Measurements from ENCODE around the gene MTMR12.
"Not testable (repeated sequence)": the region's sequence is repeated elsewhere in the genome, so short reads cannot be mapped to it uniquely, and the experiment has no call there.

MTMR12 gene

GRCh38 chr5:32295966-32296772 is 16.6 kb downstream of the MTMR12 start:
- not testable (repeated sequence) for DNase-seq

- DNase-seq = no peak
These were observed 21.1 kb downstream of the MTMR12 start for GRCh38 chr5:32291591-32291990.

DNA sequence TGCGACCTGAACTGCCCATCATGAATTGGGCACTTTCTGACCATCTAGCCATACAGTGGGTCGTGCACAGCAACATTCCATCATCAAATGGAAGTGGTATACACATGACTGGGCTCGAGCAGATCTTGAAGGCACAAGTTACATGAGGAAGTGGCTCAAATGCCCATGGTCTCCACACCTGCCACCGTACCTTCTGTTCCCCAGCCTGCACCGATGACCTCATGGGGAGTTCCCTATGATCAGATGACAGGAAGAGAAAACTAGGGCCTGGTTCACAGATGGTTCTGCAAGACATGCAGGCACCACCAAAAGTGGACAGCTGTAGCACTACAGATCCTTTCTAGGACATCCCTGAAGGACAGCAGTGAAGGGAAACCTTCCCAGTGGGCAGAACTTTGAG is 21.8 kb downstream of the MTMR12 start:
- DNase-seq = no peak

DNA sequence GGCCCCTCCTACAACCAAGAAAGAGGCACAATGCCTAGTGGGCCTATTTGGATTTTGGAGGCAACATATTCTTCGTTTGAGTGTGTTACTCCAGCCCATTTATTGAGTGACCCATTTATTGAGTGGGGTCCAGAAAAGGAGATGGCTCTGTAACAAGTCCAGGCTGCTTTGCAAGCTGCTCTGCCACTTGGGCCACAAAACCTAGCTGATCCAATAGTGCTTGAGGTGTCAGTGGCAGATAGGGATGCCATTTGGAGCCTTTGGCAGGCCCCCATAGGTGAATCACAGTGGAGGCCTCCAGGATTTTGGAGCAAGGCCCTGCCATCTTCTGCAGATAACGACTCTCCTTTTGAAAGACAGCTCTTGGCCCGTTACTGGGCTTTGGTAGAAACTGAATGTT is 22.2 kb downstream of the MTMR12 start:
- not testable (repeated sequence) for DNase-seq

- DNase-seq = not testable (repeated sequence)
These were observed 22.8 kb downstream of the MTMR12 start for GRCh38 chr5:32289986-32290385.

GRCh38 chr5:32288135-32288534 is 24.6 kb downstream of the MTMR12 start:
- DNase-seq = not testable (repeated sequence)

DNA sequence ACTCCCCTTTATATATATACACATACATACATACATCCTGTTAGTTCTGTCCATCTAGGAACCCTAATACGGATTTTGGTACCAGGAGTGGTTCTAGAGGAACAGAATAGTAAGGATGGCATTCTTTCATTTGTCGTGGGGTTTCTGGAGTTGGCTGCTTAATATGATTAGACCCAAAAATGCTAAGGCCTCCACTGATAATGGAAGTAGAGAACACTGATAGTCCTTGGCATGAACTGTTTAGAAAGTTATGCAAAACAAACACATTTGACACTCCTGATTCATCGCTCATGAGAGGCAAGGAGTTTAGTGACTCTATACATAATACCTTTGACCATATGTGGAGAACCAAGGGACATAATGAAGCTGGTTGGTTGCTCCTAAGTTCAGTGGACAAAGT is 25.2 kb downstream of the MTMR12 start:
- DNase-seq = not testable (repeated sequence)

GRCh38 chr5:32285510-32286138 is 27.1 kb downstream of the MTMR12 start:
- DNase-seq = no peak

DNA sequence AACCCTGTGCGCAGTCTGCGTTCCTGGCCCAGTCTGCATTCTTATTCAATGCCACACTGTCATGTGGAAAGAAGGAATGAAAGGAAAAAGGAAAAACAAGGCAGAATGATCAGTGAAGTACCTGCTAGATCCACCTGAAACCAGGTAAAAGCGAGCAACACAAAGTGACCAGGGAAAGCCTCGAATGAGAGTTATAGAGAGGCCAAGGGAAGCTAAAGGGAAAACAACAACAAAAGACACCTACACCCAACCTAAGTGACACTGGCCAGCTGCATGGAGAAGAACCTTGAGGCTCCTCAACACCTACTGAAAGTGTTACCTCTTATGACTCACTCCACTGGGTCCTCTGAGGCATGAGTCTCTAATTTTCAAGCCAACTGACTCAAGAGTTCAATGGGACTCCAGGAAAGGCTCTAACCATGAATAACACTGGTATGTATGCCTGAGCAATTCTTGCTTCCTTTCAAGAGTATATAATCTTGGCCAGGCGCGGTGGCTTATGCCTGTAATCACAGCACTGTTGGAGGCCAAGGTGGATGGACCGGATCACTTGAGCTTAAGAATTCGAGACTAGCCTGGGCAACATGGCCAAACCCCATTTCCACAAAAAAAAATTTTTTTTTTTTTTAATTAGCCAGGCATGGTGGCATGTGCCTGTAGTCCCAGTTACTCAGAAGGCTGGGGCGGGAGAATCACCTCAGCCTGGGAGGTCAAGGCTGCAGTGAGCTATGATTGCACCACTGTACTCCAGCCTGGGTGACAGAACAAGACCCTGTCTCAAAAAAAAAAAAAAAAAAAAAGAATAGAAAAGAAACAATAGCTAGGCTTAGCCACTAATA is 29.0 kb downstream of the MTMR12 start:
- DNase-seq = no peak

GRCh38 chr5:32283061-32283460 is 29.7 kb downstream of the MTMR12 start:
- no peak for DNase-seq

DNA sequence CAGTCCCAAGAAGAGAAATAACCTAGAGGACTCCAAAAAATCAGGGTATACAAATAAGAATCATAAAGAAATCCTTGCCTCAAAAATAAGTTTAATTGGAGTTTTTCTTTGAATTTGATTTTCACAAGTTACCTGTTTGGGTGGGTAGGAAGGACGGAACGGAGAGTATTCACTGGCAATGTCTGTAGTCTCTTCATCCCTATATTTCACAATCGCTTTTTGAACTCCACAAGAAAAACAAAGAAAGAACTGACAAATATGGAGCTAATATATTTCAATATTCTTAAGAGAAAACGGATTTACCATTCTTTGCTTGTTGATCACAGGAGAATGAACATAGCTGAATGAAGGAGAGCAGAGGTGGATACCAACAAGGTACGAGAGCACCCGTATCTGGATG is 30.1 kb downstream of the MTMR12 start:
- DNase-seq = no peak

GRCh38 chr5:32281378-32282133 is 31.2 kb downstream of the MTMR12 start:
- DNase-seq = not testable (repeated sequence)

GRCh38 chr5:32280656-32281081 is 32.1 kb downstream of the MTMR12 start:
- DNase-seq = no peak

GRCh38 chr5:32279786-32280185 is 33.0 kb downstream of the MTMR12 start:
- DNase-seq = no peak

GRCh38 chr5:32279223-32279622 is 33.5 kb downstream of the MTMR12 start:
- no peak for DNase-seq

GRCh38 chr5:32278406-32278805 is 34.3 kb downstream of the MTMR12 start:
- no peak for DNase-seq

DNA sequence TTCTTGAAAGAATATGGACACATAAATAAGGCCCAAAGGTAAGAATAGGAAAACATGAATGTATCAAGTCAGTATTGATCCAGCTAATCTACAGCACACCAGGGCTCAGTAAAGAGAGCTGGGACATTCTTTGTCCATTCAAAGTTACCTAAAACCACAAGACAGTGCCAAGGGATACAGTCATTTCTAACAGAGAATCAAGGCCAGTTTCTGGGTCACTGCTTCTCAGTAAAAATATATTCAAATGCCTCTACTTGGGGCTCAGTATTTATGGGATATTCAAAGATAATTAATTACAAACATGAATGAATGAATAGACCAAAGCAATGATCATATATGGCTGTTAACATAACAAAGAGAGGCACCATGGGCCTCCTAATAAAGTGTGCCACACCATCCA is 34.9 kb downstream of the MTMR12 start:
- DNase-seq = no peak

GRCh38 chr5:32276173-32276853 is 36.4 kb downstream of the MTMR12 start:
- DNase-seq = no peak

GRCh38 chr5:32275396-32275741 is 37.4 kb downstream of the MTMR12 start:
- DNase-seq = no peak

DNA sequence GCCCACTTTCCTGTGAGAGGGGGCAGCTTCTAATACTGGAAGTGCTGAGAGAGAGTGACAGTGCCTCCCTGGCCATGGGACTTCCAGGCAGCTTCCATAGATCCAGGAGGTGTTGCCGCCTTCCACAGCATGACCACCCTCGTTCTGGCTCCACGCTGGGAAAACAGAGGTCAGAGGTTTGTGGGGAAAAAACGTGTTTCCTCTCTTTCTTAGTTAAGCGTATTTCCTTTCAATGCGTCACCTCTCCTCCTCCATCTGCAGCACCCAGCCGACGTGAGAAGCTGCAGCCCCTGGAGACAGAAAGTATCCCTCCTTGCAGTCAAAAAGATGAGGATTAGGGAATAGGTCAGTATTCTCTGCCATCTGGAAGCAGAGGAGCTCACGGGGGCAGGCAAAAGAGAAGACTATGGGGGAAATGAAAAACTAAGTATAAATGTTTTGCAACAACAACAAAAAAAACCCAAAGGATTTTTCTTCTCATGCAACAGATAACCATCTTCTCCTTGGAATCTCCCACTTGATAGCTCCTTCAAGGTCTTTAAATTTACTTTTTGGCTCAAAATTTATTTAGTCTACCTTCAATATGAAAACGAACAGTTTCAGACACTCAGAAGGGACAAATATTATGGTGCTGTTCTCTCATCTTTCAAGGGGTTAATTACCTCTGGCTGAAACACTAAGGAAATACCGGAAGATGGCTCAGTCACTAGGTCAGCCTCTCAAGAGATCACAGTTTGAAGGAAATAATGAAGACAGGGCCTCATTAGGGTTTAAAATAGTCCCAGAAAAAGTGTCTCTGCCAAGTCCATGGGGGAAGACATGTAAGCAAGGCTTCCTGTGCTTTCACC is 38.0 kb downstream of the MTMR12 start:
- DNase-seq = no peak

- no peak for DNase-seq
These were observed 38.9 kb downstream of the MTMR12 start for GRCh38 chr5:32273821-32274220.
